NOMO-1 treated with DMSO at 0.1 percent for 48 hours (cell line): Measurements from ENCODE around the gene SZT2.
"Not testable (repeated sequence)": the region's sequence is repeated elsewhere in the genome, so short reads cannot be mapped to it uniquely, and the experiment has no call there.

Experiments
- DNase-seq: peaks from one replicate; lab custom pipeline; 2025; ENCODE audit not compliant: unreplicated experiment; lab: John Stamatoyannopoulos, UW

Gene SZT2

GRCh38 chr1:43453442-43454269, 64.0 kb downstream of the SZT2 start, which contains the start of gene HYI:
Gene HYI (minus strand): TSS chr1:43453931. CDS start chr1:43453793, 138 bp downstream.
- DNase-seq, result peak; percentile 93

GRCh38 chr1:43454270-43455011, 64.7 kb downstream of the SZT2 start:
- DNase-seq, result peak; percentile 88

- DNase-seq, result no peak
These were observed 65.7 kb downstream of the SZT2 start for GRCh38 chr1:43455213-43455889.

- DNase-seq, result not testable (repeated sequence)
These were observed 68.7 kb downstream of the SZT2 start for GRCh38 chr1:43458379-43458778.

- peak; percentile 1 for DNase-seq
These were observed 71.4 kb downstream of the SZT2 start for GRCh38 chr1:43460988-43461693.

GRCh38 chr1:43463479-43463878, 73.8 kb downstream of the SZT2 start:
- no peak for DNase-seq

- DNase-seq, result no peak
These were observed 75.2 kb downstream of the SZT2 start for GRCh38 chr1:43464681-43465504.

GRCh38 chr1:43465505-43466067, 75.9 kb downstream of the SZT2 start:
- DNase-seq, result no peak

GRCh38 chr1:43466403-43466802, 76.7 kb downstream of the SZT2 start:
- DNase-seq, result no peak

GRCh38 chr1:43468414-43468813, 78.7 kb downstream of the SZT2 start:
- DNase-seq, result no peak

GRCh38 chr1:43469932-43470331, 80.2 kb downstream of the SZT2 start:
- no peak for DNase-seq

- DNase-seq, result no peak
These were observed 82.4 kb downstream of the SZT2 start for GRCh38 chr1:43472087-43472462.

GRCh38 chr1:43472463-43473151, 82.9 kb downstream of the SZT2 start:
- DNase-seq, result not testable (repeated sequence)

- no peak for DNase-seq
These were observed 83.8 kb downstream of the SZT2 start for GRCh38 chr1:43473463-43473862.

GRCh38 chr1:43475611-43476401, 86.1 kb downstream of the SZT2 start:
- DNase-seq, result not testable (repeated sequence)

- DNase-seq, result no peak
These were observed 88.0 kb downstream of the SZT2 start for GRCh38 chr1:43477716-43478115.

- DNase-seq, result no peak
These were observed 89.7 kb downstream of the SZT2 start for GRCh38 chr1:43479414-43479813.

- DNase-seq, result no peak
These were observed 91.8 kb downstream of the SZT2 start for GRCh38 chr1:43481491-43481890.
